NCI-H2107 treated with DMSO at 0.1 percent for 48 hours (cell line): Measurements from ENCODE around the gene HUWE1.
"Not testable (repeated sequence)": the region's sequence is repeated elsewhere in the genome, so short reads cannot be mapped to it uniquely, and the experiment has no call there.

ENCODE experiments used
- DNase-seq: peaks from one replicate; lab custom pipeline; 2025; ENCODE audit not compliant: unreplicated experiment; lab: John Stamatoyannopoulos, UW

Gene HUWE1

GRCh38 chrX:53526999-53527398 is 159.5 kb downstream of the HUWE1 start:
- no peak for DNase-seq

GRCh38 chrX:53511322-53511721 is 175.2 kb downstream of the HUWE1 start:
- no peak for DNase-seq

GRCh38 chrX:53504035-53504434 is 182.5 kb downstream of the HUWE1 start:
- DNase-seq: not testable (repeated sequence)

- DNase-seq: peak; percentile 5
These were observed 192.1 kb downstream of the HUWE1 start for GRCh38 chrX:53494436-53494835.

- no peak for DNase-seq
These were observed 200.2 kb downstream of the HUWE1 start for GRCh38 chrX:53486285-53486684.

GRCh38 chrX:53483838-53484405 is 202.6 kb downstream of the HUWE1 start:
- no peak for DNase-seq

- no peak for DNase-seq
These were observed 203.1 kb downstream of the HUWE1 start for GRCh38 chrX:53483416-53483815.
